ENCODE measurements around the gene DAB2IP.

DAB2IP gene

DNA sequence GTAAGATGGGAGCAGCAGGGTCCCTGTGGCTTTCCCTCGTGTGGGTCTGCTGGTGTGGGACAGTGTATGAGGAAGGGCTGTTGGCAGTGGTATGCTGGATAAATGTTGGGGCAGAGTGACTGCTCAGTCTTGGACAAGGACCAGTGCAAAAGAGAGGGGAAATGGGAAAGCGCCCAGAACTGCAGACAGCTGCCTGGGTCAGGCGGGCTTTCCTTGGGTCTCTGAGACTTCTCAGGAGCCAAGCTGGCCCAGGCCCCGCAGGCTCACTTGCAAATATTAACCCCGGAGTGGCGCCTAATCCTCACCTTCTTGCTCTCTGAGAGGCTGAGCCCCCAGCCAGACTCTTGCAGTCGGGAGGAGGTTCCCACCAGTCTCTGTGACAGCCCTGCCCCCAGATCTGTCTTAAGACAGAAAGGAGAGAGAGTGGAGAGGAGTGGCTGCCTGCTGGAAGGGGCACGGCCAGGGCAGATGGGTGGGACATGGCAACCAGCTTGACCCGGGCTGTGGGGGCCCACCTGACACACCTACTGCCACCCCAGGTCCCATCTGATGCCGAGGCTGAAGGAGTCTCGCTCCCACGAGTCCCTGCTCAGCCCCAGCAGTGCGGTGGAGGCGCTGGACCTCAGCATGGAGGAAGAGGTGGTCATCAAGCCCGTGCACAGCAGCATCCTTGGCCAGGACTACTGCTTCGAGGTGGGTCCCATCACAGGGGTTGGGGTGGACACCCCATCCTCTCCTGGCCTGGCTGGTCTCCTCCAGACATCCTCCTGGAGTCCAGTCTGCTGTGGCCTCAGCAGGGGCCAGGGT is 105.2 kb downstream of the DAB2IP start:
- Histone ChIP-seq H2AFZ (ENCODE audit: insufficient read depth, low read length, poor library complexity) (no peak overlapping the region), H2BK12ac (ENCODE audit: low read length) (no peak overlapping the region), H3K9me3 (ENCODE audit: insufficient read depth, low read depth, low read length) (peaks cover 1% of the 10 kb centered on the region), H3K27ac (ENCODE audit: low read depth, low read length) (no peak overlapping the region), H3K18ac (ENCODE audit: low read length) (no peak overlapping the region), H2BK120ac (ENCODE audit: insufficient read depth, low read length, poor library complexity) (no peak overlapping the region), H3K4me2 (ENCODE audit: low read length) (no peak overlapping the region), H3K36me3 (ENCODE audit: control insufficient read depth in 1 of 2, insufficient read depth in 2 of 2, low read length in 2 of 2) (peaks cover 36 to 40% of the 10 kb centered on the region in 2 experiments), H3K27me3 (ENCODE audit: insufficient read depth, low read length) (no peaks in the 10 kb centered on the region), H3K9ac (ENCODE audit: low read length) (no peak overlapping the region), H2AK5ac (ENCODE audit: low read length) (no peak overlapping the region), H3K4ac (ENCODE audit: low read depth, low read length) (no peak overlapping the region), H2BK5ac (ENCODE audit: low read depth, low read length, poor library complexity) (no peak overlapping the region), H4K8ac (ENCODE audit: low read depth, low read length) (no peak overlapping the region), H3K14ac (ENCODE audit: low read length) (no peak overlapping the region), H3K23ac (ENCODE audit: low read length) (no peak overlapping the region), H3K79me1 (ENCODE audit: low read length) (no peaks in the 10 kb centered on the region), H3K4me3 (ENCODE audit: low read depth, low read length) (no peak overlapping the region), H3K79me2 (ENCODE audit: control insufficient read depth, insufficient read depth, low read length, poor library complexity) (no peaks in the 10 kb centered on the region), H4K91ac (ENCODE audit: low read depth, low read length) (no peak overlapping the region), H4K12ac (ENCODE audit: low read depth, low read length) (no peak overlapping the region), H3K4me1 (ENCODE audit: control insufficient read depth in 1 of 2, insufficient read depth in 2 of 2, low read length in 2 of 2) (peaks cover 5% of the 10 kb centered on the region in 2 experiments)
- DNase-seq = no peak
- WGBS (ENCODE audit: extremely low coverage, insufficient coverage, insufficient read length) = no CpG with 5 or more reads among the region's 16 CpGs

DNA sequence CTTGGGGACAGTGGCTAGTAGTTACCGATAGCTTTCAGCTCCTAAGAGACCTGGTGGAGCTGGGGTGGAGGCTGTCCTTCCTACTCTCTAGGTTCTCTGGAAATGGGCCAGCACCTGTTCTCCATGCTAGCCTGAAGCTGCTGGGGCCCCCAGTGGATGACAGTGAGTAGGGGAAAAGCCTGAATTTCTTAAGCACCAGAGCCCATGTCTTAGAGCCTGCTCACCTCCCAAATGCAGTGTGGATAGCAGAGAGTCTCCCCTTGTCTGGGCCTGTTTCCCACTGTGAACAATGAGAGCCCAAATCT is 105.8 kb downstream of the DAB2IP start:
- no CpG with 5 or more reads among the region's 1 CpG for WGBS (ENCODE audit: extremely low coverage, insufficient coverage, insufficient read length)
- DNase-seq = no peak
- Histone ChIP-seq H3K36me3 (ENCODE audit: control insufficient read depth in 1 of 2, insufficient read depth in 2 of 2, low read length in 2 of 2) (peaks cover 37 to 44% of the 10 kb centered on the region in 2 experiments), H3K79me2 (ENCODE audit: control insufficient read depth, insufficient read depth, low read length, poor library complexity) (no peaks in the 10 kb centered on the region), H2BK12ac (ENCODE audit: low read length) (no peak overlapping the region), H3K4me2 (ENCODE audit: low read length) (no peak overlapping the region), H2BK5ac (ENCODE audit: low read depth, low read length, poor library complexity) (no peak overlapping the region), H3K23ac (ENCODE audit: low read length) (no peak overlapping the region), H2BK120ac (ENCODE audit: insufficient read depth, low read length, poor library complexity) (no peak overlapping the region), H4K91ac (ENCODE audit: low read depth, low read length) (no peak overlapping the region), H3K14ac (ENCODE audit: low read length) (no peak overlapping the region), H3K27me3 (ENCODE audit: insufficient read depth, low read length) (no peaks in the 10 kb centered on the region), H3K9me3 (ENCODE audit: insufficient read depth, low read depth, low read length) (peaks cover 1% of the 10 kb centered on the region), H2AK5ac (ENCODE audit: low read length) (no peak overlapping the region), H3K18ac (ENCODE audit: low read length) (no peak overlapping the region), H4K8ac (ENCODE audit: low read depth, low read length) (no peak overlapping the region), H3K4me3 (ENCODE audit: low read depth, low read length) (no peak overlapping the region), H3K27ac (ENCODE audit: low read depth, low read length) (no peak overlapping the region), H3K4me1 (ENCODE audit: control insufficient read depth in 1 of 2, insufficient read depth in 2 of 2, low read length in 2 of 2) (no peaks in the 10 kb centered on the region), H2AFZ (ENCODE audit: insufficient read depth, low read length, poor library complexity) (no peak overlapping the region), H3K79me1 (ENCODE audit: low read length) (no peaks in the 10 kb centered on the region), H3K9ac (ENCODE audit: low read length) (no peak overlapping the region), H3K4ac (ENCODE audit: low read depth, low read length) (no peak overlapping the region), H4K12ac (ENCODE audit: low read depth, low read length) (no peak overlapping the region)

DNA sequence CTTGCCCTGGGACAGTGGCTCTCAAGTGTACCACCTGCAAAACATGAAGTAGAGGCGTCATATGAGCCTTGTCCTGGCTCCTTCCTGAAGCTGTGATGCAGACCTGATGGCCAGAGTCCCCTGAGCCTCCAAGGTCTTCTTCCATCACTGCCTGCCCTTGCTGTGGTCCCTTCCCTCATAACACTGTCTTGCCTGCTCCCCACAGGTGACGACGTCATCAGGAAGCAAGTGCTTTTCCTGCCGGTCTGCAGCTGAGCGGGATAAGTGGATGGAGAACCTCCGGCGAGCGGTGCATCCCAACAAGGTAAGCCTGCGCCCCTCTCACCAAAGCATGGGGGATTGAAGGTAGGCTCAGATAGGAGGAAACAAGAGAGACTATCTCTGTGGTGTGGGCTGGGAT is 107.3 kb downstream of the DAB2IP start:
- no peak overlapping the region for H2BK120ac ChIP-seq (ENCODE audit: insufficient read depth, low read length, poor library complexity)
- no peak overlapping the region for H3K4ac ChIP-seq (ENCODE audit: low read depth, low read length)
- no peak overlapping the region for H3K14ac ChIP-seq (ENCODE audit: low read length)
- H3K4me3 ChIP-seq (ENCODE audit: low read depth, low read length) = no peak overlapping the region
- H3K9me3 ChIP-seq (ENCODE audit: insufficient read depth, low read depth, low read length) = no peaks in the 10 kb centered on the region
- H4K91ac ChIP-seq (ENCODE audit: low read depth, low read length) = no peak overlapping the region
- no peaks in the 10 kb centered on the region for H3K4me1 ChIP-seq (ENCODE audit: control insufficient read depth in 1 of 2, insufficient read depth in 2 of 2, low read length in 2 of 2)
- H2AFZ ChIP-seq (ENCODE audit: insufficient read depth, low read length, poor library complexity) = no peak overlapping the region
- no peak overlapping the region for H2BK5ac ChIP-seq (ENCODE audit: low read depth, low read length, poor library complexity)
- no peak overlapping the region for H2AK5ac ChIP-seq (ENCODE audit: low read length)
- H3K36me3 ChIP-seq (ENCODE audit: control insufficient read depth in 1 of 2, insufficient read depth in 2 of 2, low read length in 2 of 2) = peaks cover 50 to 54% of the 10 kb centered on the region in 2 experiments
- H3K79me2 ChIP-seq (ENCODE audit: control insufficient read depth, insufficient read depth, low read length, poor library complexity) = no peaks in the 10 kb centered on the region
- no peak overlapping the region for H3K4me2 ChIP-seq (ENCODE audit: low read length)
- H3K27me3 ChIP-seq (ENCODE audit: insufficient read depth, low read length) = no peaks in the 10 kb centered on the region
- H3K23ac ChIP-seq (ENCODE audit: low read length) = no peak overlapping the region
- no peak overlapping the region for H4K12ac ChIP-seq (ENCODE audit: low read depth, low read length)
- WGBS (ENCODE audit: extremely low coverage, insufficient coverage, insufficient read length) = no CpG with 5 or more reads among the region's 9 CpGs
- no peak overlapping the region for H3K27ac ChIP-seq (ENCODE audit: low read depth, low read length)
- no peaks in the 10 kb centered on the region for H3K79me1 ChIP-seq (ENCODE audit: low read length)
- H3K18ac ChIP-seq (ENCODE audit: low read length) = no peak overlapping the region
- H3K9ac ChIP-seq (ENCODE audit: low read length) = no peak overlapping the region
- no peak overlapping the region for H2BK12ac ChIP-seq (ENCODE audit: low read length)
- no peak for DNase-seq
- H4K8ac ChIP-seq (ENCODE audit: low read depth, low read length) = no peak overlapping the region

DNA sequence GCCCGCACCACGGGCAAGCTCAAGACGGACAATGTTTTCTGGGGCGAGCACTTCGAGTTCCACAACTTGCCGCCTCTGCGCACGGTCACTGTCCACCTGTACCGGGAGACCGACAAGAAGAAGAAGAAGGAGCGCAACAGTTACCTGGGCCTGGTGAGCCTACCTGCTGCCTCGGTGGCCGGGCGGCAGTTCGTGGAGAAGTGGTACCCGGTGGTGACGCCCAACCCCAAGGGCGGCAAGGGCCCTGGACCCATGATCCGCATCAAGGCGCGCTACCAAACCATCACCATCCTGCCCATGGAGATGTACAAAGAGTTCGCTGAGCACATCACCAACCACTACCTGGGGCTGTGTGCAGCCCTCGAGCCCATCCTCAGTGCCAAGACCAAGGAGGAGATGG is 108.6 kb downstream of the DAB2IP start:
- Histone ChIP-seq H3K27me3 (ENCODE audit: insufficient read depth, low read length) (no peaks in the 10 kb centered on the region), H3K4me2 (ENCODE audit: low read length) (no peak overlapping the region), H3K9ac (ENCODE audit: low read length) (no peak overlapping the region), H3K14ac (ENCODE audit: low read length) (no peak overlapping the region), H3K79me2 (ENCODE audit: control insufficient read depth, insufficient read depth, low read length, poor library complexity) (no peaks in the 10 kb centered on the region), H2AK5ac (ENCODE audit: low read length) (no peak overlapping the region), H4K12ac (ENCODE audit: low read depth, low read length) (no peak overlapping the region), H3K18ac (ENCODE audit: low read length) (no peak overlapping the region), H3K4me3 (ENCODE audit: low read depth, low read length) (no peak overlapping the region), H3K79me1 (ENCODE audit: low read length) (no peaks in the 10 kb centered on the region), H4K91ac (ENCODE audit: low read depth, low read length) (no peak overlapping the region), H2AFZ (ENCODE audit: insufficient read depth, low read length, poor library complexity) (no peak overlapping the region), H2BK120ac (ENCODE audit: insufficient read depth, low read length, poor library complexity) (no peak overlapping the region), H3K9me3 (ENCODE audit: insufficient read depth, low read depth, low read length) (no peaks in the 10 kb centered on the region), H3K4me1 (ENCODE audit: control insufficient read depth in 1 of 2, insufficient read depth in 2 of 2, low read length in 2 of 2) (peaks cover 6 to 8% of the 10 kb centered on the region in 2 experiments), H3K4ac (ENCODE audit: low read depth, low read length) (no peak overlapping the region), H3K36me3 (ENCODE audit: control insufficient read depth in 1 of 2, insufficient read depth in 2 of 2, low read length in 2 of 2) (peaks cover 56 to 59% of the 10 kb centered on the region in 2 experiments), H4K8ac (ENCODE audit: low read depth, low read length) (no peak overlapping the region), H2BK12ac (ENCODE audit: low read length) (no peak overlapping the region), H3K23ac (ENCODE audit: low read length) (no peak overlapping the region), H3K27ac (ENCODE audit: low read depth, low read length) (no peak overlapping the region), H2BK5ac (ENCODE audit: low read depth, low read length, poor library complexity) (no peak overlapping the region)
- no CpG with 5 or more reads among the region's 23 CpGs for WGBS (ENCODE audit: extremely low coverage, insufficient coverage, insufficient read length)
- no peak for DNase-seq

All from trophoblast cell (in vitro differentiated cells and primary cell).